ENCODE data around the gene SLC36A1. TPM values are rescaled to one million over a fixed set of nuclear protein-coding genes. Genes with fewer than 3 reads are reported as not detected.

Gene SLC36A1
- total and polyA plus RNA-seq, 8 donors: 2.2 to 11.3 (median 5.5) TPM

DNA sequence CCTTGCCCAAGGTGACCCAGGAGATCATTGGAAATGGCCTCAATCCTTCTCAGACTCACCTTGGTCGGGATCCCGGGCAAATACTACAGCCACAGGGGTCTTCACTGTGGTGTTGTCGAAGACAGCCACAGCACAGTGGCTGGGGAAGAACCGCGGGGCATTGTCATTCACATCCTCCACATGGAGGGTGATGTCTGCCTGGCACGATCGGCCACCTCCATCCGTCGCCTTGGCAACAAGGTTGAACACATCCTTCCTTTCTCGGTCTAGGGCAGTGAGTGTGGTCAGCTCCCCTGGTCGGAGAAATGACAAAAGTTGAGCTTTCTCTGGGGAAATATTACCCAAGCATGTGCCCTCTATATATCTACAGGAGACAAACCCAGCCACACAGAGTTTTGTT lies 86.9 kb downstream of the SLC36A1 start:
- WGBS, 2 donors: 61 to 68% methylated on average over 11 of the region's 11 CpGs
- ATAC-seq: no peak
- FAIRE-seq: no peak
- H3K9me3 ChIP-seq: no peaks in the 10 kb centered on the region
- H3K4me3 ChIP-seq: no peak overlapping the region
- no peak overlapping the region for H3K27ac ChIP-seq
- no peak for DNase-seq
- intact Hi-C loops (cut with DNase I): no loop called here
- TF ChIP-seq, protein P1, sequence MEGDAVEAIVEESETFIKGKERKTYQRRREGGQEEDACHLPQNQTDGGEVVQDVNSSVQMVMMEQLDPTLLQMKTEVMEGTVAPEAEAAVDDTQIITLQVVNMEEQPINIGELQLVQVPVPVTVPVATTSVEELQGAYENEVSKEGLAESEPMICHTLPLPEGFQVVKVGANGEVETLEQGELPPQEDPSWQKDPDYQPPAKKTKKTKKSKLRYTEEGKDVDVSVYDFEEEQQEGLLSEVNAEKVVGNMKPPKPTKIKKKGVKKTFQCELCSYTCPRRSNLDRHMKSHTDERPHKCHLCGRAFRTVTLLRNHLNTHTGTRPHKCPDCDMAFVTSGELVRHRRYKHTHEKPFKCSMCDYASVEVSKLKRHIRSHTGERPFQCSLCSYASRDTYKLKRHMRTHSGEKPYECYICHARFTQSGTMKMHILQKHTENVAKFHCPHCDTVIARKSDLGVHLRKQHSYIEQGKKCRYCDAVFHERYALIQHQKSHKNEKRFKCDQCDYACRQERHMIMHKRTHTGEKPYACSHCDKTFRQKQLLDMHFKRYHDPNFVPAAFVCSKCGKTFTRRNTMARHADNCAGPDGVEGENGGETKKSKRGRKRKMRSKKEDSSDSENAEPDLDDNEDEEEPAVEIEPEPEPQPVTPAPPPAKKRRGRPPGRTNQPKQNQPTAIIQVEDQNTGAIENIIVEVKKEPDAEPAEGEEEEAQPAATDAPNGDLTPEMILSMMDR (IDR thresholded peaks at IDR 0.05): no peak
- H3K4me1 ChIP-seq: no peaks in the 10 kb centered on the region
- no peaks in the 10 kb centered on the region for H3K27me3 ChIP-seq
- H3K36me3 ChIP-seq: no peaks in the 10 kb centered on the region

DNA sequence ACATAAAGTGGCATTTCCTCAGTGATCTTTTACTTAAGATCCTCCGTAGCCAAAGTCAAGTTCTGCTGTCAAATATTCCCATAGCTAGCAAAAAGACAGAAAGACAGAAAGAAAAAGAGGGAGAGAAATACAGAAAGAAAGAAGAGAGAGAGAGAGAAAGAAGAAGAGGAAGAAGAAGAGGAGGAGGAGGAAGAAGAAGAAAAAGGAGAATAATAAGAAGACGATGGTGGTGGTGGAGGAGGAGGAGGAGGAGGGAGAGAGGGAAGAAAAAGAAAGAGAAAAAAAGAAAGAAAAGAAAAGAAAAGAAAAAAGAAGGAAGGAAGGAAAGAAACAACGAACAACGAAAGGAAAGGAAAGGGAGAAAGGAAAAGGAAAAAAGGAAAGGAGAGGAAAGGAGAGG lies 89.6 kb downstream of the SLC36A1 start:
- intact Hi-C loops (cut with DNase I): no loop called here
- no peak overlapping the region for H3K27ac ChIP-seq
- no peak for ATAC-seq
- no peaks in the 10 kb centered on the region for H3K27me3 ChIP-seq
- H3K36me3 ChIP-seq: no peaks in the 10 kb centered on the region
- no peak for DNase-seq
- WGBS, 2 donors: 76 to 78% methylated on average over 4 of the region's 4 CpGs
- no peak for FAIRE-seq
- H3K4me3 ChIP-seq: no peak overlapping the region
- no peaks in the 10 kb centered on the region for H3K4me1 ChIP-seq
- H3K9me3 ChIP-seq: no peaks in the 10 kb centered on the region
- TF ChIP-seq, protein P1 (IDR thresholded peaks at IDR 0.05): no peak

DNA sequence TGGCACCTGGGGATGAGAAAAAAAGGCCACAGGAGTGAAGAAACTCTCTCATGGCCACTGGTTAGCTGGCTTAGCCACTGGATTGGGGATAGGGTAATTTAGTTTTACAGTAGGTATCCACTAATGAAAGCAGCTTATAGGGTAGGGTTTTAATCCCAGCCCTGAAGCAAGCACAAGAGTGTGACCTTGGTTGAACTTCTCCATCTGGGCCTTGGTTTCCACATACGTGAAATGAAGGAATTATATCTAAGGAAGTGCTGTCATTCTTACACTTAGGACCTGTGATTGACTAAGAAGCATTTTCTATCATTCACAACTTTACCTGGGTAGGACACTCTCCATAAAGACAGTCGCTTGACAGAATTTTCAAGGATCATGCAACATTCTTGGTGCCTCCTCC lies 94.2 kb downstream of the SLC36A1 start:
- H3K4me3 ChIP-seq: no peak overlapping the region
- H3K4me1 ChIP-seq: no peaks in the 10 kb centered on the region
- DNase-seq (no peak), ATAC-seq (no peak), FAIRE-seq (no peak)
- H3K36me3 ChIP-seq: no peaks in the 10 kb centered on the region
- intact Hi-C loops (cut with DNase I): no loop called here
- H3K27me3 ChIP-seq: no peaks in the 10 kb centered on the region
- WGBS, 2 donors: 81 to 84% methylated on average over 2 of the region's 2 CpGs
- TF ChIP-seq, protein P1 (IDR thresholded peaks at IDR 0.05): no peak
- no peak overlapping the region for H3K27ac ChIP-seq
- H3K9me3 ChIP-seq: no peaks in the 10 kb centered on the region

Small RNAs within 50 kb of the gene (microRNA-seq; reads per million reads assigned to microRNA genes)
- gene MIR6499: 0 reads per million in 2 donors

Other genes starting within 250 kb of the SLC36A1 start
- 10 to 100 TPM; 18.1 to 23.1 (median 20.4) TPM for gene CCDC69, start 223.5 kb upstream of the SLC36A1 start, total RNA-seq
- gene CCDC69, start 223.5 kb upstream of the SLC36A1 start, polyA plus RNA-seq: 10 to 100 TPM in 1 of 2 donors, 1 to 10 TPM in 1; 8.1 to 29.4 TPM
- 10 to 100 TPM in 4 of 6 donors, 1 to 10 TPM in 2; 7.8 to 25.0 (median 13.1) TPM for gene GM2A, start 194.4 kb upstream of the SLC36A1 start, total RNA-seq
- gene GM2A, start 194.4 kb upstream of the SLC36A1 start, polyA plus RNA-seq: 1 to 10 TPM; 6.4 to 7.9 TPM
- not detected for gene SLC36A3, start 143.8 kb upstream of the SLC36A1 start, total RNA-seq
- gene SLC36A3, start 143.8 kb upstream of the SLC36A1 start, polyA plus RNA-seq: not detected
- not detected for gene SLC36A2, start 100.0 kb upstream of the SLC36A1 start, total RNA-seq
- gene SLC36A2, start 100.0 kb upstream of the SLC36A1 start, polyA plus RNA-seq: not detected
- under 1 TPM in 3 of 6 donors, not detected in 3; under 0.01 to 0.06 (median 0.06) TPM for gene FAT2, start 143.7 kb downstream of the SLC36A1 start, total RNA-seq
- under 1 TPM in 1 of 2 donors, not detected in 1; under 0.01 TPM for gene FAT2, start 143.7 kb downstream of the SLC36A1 start, polyA plus RNA-seq
- 100 to 1,000 TPM in 3 of 6 donors, 10 to 100 TPM in 3; 35.5 to 608 (median 86.6) TPM for gene SPARC, start 239.3 kb downstream of the SLC36A1 start, total RNA-seq
- 10 to 100 TPM; 27.2 to 57.1 TPM for gene SPARC, start 239.3 kb downstream of the SLC36A1 start, polyA plus RNA-seq

Measured in pancreas (tissue), 10 donors.